T-helper 22 cell (primary cell): Measurements from ENCODE around the gene ZBTB47.

Experiments used
- DNase-seq: peaks from one replicate; pipeline ENCODE4 v3.0.0-alpha.2; 2020; ENCODE audit warnings: low read depth

Gene ZBTB47

DNA sequence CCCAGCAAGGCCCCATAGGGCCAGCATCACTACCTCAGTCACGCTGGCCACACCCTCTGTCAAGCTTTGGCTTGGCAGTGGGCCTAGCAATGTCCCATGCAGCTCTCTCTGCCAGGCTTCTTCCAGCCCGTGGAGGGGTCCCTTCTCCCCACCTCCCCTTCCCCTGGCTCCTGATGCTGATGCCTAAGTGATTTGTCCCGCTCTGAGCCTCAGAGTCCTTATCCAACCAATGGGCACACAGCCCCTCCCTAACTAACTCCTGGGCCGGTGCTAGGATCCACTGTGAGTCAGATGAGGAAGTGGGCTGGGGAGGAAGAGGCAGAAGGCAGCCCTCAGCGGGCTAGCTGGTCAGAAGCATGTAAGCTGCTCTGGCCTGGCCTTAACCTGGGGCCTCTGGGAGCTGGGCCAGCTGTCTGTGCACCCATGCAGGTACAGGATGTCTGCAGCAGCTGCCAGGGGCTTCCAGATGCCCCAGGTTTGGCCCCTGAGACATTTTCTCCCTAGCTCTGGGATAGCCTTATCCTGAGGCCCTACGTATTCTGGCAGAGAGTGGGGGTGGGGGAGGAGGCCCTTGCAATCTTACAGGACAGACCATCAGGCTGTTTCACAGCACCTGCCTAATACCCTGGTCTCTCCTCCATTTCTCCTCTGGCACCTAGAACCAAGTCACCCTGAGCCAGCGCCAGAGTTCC is 740 bp upstream of the ZBTB47 start:
- no peak for DNase-seq

DNA sequence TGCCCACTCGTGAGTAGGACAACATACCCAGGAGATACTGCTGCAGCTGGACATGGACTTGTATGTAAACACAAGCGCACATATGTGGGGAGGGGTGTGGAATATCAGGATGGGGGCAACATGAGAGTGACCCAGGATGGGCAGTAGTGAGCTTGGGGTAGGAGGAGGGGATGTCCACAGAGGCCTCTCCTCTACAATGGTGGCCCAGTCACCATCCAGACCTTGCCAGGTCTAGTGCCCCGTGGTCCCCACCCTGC is 266 bp upstream of the ZBTB47 start:
- DNase-seq: no peak

DNA sequence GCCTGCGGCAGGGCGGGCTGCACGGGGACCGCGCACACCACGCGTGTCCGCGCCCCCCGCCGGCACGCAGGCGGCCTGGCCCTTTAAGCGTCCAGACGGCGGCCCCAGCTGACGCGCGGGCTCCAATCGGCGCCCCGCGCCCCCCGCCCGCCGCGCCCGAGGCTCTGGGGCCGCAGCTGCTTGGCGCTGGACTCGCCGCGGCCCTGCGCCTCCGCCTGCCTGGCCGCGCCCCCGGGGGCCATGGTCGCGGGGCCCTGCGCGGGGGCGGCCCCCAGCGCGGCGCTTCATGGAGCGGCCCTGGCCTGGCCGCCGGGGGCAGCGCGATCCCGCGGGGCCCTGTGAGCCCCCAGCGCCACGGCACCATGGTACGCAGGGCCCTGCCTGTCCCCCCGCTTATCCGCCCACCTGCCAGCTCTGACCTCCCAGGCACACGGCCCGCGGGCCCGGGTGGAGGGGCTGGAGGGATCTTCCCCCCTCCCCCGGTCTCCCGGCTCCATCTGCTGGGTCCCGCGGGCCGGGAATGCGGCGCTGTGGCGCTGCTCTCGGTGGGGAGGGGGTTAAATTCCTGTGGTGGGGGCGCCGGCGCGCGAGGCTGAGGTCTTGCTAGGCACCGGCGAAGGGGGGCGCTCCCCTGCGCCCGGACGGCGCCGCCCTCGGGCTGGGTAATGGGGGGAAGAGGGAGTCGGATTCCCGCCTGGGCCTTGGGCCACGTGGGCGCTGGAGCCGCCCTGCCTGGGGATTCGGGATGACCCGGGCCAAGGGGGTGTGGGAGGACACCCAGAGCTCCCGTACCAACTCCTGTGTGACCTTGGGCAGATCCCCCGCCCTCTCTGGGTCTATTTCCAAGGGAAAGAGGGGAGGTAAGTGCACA is 1.1 kb downstream of the ZBTB47 start:
- no peak for DNase-seq

DNA sequence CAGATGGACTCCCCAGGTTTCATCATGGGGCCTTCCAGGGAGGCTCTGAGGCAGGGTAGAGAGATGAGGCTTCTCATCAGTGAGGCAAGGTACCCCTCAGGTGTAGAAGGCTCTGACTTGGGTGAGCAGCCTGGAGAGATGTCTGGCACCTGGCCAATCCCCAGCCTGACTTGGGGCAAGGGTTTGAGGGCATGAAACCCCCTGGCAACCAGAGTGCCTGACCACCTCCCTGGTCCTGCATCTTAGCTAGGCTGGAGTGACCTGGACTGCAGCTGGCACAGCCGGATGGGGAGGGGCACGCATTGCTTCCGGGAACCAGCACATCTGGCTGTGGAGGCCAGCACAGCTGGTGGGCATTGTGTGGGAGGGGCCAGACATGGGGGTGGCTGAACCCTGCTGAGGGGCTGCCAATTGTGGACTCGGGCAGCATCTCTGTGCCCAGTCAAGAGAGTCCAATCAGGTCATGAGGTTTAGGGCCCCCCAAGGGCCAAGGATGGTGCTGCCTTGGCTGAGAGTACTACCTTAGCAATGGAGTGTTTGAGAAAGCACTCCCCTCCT is 1.9 kb downstream of the ZBTB47 start:
- no peak for DNase-seq

DNA sequence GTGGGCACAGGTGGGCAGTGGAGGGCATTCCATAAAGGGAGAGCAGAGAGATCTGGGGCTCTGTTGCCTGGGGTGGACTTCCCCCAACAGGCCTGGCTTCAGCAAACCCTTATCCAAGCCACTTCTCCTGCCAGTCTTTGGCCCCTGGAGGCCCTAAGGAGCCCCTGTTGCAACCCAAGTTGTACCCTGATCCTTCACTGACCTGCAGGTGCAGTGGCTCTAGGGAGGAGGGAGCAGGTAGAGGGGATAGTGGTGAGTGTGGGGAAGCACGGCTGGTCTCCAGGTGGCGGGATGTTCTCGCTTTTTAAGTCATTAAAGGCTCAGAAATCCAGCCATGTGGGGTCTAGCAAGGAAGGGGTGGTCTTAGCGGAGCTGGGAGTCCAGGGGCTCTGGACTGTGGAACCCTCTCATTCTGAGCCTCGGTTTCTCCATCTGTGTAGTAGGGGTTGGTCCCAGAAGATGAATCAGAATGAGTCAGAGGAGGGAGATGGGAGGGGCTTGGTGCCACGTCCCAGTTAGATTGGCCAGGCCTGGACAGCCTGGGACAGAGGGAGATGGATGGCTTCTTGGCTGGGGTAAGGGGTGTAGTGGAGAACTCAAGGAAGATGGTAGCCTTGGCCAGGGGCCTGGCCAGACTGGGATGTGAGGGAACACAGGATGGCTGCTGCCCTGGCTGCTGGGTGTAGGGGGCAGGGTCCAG is 2.6 kb downstream of the ZBTB47 start:
- DNase-seq: no peak

DNA sequence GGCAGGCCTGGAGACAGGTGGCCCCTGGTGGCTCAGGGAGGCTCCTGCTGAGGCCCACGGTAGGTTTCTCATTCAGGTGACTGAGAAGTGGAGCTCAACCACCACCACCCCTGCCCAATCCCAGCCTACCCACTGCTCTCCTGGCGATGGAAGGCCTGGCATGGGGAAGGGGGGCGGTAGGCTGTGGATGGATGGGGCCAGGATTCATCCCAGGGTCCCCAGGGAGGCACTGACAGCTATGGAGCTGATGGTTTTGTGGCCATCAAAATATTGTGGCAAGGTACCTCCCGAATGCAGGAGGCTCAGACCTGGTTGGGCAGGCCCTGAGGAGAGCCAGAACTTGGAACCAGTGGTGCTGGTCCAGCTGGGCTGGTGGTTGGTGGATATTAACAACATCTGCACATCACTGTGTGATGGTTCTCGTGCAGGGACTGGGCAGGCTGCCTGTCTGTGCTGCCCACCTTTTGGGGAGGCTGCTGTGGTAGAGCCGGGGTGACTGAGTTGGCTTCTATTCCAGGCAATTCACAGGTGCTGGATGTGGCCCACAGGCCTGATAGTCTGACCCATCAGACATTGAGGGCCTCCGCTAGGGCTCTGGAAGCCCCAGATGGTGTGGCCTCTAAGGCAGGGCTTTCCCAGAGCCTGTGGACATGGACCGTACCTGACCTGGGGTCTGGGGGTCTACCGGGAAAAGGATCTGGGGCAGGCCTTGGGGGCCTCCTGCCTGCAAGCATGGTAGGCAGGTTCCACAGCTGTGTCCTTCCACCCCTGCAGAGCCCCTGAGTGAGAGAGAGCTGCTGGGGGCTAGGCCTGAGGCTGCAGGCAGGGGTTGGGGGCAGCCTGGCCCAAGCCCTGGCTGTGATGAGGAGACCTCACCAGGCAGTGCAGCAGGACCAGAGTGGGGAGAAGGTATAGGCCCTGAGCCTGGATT is 3.4 kb downstream of the ZBTB47 start:
- DNase-seq: no peak

DNA sequence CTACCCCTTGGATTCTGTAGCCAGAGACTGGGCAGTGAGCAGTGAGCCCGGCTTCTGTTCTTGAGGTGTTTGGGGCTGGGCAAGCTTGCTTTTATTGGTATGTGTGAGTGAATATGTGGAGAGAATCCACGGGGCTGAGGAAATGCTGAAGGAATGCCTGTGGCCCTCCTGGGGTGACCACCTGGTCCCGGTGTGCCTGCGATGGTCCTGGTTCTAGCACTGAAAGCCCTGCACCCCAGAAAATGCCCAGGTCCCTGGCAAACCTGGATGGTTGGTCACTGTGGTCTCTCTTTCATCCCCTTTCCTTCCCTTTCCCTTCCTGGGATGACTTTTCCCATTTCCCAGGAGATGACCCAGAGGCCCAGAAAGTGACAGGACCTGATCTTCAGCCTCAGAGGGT is 4.2 kb downstream of the ZBTB47 start:
- no peak for DNase-seq

DNA sequence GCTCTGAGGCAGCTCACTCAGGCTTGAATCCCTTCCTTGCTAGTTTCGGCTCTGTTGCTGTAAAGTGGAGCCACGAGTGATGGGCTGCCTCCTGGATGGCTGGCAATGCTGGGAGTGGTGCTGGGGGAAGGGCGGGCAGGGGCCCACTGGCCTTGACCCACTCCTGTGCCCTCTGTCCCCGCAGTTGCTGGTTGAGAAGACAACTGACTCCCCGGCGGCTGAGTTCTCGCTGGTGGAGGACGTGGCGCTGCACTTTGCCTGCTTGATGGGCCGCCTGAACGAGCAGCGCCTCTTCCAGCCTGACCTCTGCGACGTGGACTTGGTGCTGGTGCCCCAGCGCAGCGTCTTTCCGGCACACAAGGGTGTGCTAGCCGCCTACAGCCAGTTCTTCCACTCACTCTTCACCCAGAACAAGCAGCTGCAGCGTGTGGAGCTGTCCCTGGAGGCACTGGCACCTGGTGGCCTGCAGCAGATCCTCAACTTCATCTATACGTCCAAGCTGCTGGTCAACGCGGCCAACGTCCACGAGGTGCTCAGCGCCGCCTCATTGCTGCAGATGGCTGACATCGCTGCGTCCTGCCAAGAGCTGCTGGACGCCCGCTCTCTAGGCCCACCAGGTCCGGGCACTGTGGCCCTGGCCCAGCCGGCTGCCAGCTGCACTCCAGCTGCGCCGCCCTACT is 4.7 kb downstream of the ZBTB47 start:
- DNase-seq: no peak

DNA sequence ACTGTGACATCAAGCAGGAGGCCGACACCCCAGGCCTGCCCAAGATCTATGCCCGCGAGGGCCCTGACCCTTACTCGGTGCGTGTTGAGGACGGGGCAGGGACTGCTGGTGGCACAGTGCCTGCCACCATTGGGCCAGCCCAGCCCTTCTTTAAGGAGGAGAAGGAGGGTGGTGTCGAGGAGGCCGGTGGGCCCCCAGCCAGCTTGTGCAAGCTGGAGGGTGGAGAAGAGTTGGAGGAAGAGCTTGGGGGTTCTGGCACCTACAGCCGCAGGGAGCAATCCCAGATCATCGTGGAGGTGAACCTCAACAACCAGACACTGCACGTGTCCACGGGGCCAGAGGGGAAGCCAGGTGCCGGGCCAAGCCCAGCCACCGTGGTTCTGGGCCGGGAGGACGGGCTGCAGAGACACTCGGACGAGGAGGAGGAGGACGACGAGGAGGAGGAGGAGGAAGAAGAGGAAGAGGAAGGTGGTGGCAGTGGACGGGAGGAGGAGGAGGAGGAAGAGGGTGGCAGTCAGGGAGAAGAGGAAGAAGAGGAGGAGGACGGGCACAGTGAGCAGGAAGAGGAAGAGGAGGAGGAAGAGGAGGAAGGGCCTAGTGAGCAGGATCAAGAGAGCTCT is 5.4 kb downstream of the ZBTB47 start:
- DNase-seq: no peak

DNA sequence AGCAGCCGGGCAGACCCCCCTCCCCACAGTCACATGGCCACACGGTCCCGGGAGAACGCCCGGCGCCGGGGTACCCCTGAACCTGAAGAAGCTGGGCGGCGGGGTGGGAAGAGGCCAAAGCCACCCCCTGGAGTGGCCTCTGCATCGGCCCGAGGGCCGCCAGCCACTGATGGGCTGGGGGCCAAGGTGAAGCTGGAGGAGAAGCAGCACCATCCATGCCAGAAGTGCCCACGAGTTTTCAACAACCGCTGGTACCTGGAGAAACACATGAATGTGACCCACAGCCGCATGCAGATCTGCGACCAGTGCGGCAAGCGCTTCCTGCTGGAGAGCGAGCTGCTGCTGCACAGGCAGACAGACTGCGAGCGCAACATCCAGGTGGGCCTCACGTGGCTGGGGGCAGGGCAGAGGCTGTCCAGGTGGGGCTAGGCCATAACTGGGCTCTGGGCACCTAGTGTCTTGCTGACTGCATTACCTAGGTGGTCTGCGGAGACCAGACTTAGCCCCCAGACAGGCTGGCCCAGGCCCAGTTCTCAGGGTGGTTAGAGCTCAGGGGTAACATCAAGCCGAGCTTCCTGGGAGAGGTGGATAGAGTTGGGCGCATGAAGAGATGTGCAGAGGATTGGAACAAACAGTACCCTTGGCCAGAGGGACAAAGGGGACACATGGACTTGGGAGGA is 6.1 kb downstream of the ZBTB47 start:
- DNase-seq: no peak

DNA sequence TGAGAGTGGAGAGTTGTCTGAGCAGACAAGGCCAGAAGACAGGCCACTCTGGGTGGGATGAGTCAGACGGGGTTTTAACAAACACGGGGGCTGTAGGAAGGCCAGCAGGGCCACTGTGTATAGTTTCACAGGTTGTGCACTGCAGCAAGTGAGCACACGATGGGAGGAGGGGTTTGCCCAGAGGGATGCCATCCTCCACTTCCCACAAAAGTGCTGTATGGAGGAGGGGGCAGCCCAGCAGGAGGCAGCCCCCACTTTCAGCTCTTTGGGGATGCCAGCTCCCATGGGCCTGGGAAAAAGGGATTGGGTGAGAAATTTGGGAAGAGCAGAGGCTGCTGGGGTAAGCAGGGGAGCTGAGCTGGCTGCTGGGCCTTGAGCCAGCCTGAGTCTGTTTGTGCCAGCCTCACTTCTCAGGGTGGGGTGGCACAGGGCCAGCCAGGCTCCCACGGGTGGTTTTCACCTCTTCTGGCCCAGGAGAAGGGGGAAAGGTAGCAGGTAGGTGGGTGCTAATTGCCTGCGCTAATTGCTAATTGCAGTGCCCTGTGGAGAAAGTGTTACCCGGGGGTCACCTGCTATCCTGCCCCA is 6.7 kb downstream of the ZBTB47 start:
- no peak for DNase-seq

DNA sequence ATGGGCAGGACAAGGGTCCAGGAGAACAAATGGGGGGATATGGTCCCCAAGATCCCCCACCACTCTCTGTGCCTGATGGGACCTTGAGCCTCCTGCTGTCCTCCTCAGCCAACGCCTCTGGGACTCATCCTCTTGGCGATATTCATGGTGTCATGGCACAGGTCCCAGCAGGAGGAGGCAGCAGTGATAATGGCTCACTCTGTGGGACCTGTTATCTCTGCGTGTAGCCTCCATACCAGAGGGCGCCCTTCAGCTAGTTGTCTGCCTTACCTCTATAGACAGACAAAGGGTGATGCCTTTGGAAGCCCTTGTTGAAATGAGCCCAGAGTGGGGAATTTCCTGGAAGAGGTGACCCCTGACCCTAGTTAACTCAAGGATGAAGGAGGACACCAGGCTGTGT is 7.4 kb downstream of the ZBTB47 start:
- DNase-seq: no peak

DNA sequence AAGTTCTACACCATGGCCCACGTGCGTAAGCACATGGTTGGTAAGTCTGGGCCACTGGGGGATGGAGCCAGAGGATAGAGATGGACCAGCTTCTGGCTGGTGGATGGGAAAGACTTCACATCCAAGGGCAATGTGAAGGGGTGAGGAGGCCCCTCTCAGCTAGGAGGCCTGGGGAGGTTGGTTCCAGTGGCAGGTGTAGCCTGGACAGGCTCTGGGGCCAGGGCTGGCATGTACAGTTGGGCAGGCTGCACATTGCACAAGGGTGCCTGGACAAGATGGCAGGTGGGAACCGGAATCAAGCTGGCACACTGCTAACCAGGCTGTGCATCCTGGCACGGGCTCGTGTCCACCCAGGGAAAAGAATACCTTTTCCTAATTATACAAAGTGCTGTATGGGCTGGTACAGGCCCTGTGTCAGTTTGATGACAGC is 8.1 kb downstream of the ZBTB47 start:
- no peak for DNase-seq

DNA sequence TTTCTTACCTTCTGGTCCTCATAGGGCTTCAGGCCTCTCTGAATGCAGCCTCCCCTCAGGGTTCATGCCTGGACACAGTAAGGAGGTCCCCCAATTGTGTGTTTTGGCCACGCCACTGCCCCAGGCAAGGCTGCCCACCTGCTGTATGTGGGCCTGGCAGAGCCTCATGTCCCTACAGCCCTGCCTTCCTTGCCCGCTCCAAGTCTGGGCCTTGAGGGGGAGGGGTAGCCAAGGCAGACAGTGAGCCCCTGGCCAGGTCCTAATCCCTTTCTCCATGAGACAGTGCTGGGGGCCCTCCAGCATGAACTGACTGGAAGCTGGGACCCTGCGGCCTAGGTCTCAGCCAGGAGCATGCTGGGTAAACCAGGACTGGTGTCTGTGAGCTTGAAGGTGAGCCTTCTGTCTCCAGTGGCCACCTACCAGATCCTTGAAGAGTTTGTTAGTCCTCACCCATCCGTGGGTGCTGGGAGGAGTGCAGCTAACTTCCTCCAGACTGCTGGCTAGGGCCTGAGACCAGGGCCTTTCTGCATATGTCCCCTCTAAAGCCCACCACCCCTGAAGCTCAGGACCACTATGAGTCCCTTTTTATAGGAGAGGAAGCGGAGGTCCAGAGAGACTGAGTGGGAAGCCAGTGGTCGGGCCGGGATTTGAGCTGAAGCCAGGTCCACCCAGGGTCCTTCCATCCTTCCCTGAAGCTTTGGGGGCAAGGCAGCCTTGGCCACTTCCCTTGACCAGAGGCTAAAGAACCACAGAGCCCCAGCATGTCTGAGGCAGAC is 8.7 kb downstream of the ZBTB47 start:
- DNase-seq: no peak

DNA sequence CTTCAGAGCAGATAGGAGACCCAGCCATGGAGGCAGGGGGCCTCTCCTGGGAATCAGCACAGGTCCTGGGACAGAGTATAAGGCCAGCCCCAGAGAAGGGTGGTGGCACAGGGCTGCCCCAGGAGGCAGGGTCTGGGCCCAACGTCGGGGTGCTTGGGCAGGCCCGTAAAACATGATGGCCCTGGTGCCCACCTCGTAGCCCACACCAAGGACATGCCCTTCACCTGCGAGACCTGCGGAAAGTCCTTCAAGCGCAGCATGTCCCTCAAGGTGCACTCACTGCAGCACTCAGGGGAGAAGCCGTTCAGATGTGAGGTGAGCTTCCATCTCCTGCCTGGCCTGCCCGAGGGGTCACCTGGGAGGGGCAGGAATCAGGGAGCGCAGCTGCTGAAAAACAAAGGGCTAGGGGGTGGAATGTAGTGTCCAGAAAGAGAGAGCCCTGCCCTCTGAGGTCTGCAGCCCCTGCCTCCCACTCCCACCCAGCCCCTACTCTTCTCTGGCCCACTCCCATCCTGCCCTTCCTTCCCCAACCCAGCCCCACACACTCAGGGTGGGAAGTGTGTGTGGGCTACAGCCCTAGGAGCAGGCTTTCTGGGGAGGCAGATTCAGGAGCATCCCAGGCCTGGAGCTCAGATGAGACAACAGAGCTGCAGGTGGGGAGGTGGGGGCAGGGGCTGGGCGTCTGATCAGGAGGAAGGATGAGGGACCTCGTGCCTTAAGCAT is 9.5 kb downstream of the ZBTB47 start:
- no peak for DNase-seq

DNA sequence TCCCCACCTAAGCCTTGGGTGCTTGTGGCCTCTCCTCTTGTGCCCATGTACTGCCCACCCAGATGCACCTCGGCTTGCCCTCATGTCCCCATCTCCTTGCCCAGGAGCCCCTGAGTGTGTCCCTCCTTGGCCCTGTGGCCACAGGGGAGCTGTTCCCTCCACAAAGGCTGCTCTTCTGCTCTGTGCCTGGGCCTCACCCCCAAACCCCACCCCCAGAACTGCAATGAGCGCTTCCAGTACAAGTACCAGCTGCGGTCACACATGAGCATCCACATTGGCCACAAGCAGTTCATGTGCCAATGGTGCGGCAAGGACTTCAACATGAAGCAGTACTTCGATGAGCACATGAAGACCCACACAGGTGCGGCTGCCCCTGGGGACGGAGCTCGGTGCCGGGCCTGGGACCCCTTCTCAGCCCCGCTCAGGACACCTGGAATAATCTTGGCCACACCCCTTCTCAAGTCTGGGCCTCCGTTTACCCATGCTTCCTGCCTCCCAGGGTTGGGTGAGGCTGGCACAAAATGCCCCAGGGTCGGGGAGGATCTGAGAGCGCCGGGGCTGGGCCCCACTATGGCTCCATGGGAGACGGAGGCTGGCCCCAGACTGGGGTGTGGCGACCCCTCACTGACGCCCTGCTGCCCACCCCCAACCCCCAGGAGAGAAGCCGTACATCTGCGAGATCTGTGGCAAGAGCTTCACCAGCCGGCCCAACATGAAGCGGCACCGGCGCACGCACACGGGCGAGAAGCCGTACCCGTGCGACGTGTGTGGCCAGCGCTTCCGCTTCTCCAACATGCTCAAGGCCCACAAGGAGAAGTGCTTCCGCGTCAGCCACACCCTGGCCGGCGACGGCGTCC is 10.3 kb downstream of the ZBTB47 start:
- no peak for DNase-seq

DNA sequence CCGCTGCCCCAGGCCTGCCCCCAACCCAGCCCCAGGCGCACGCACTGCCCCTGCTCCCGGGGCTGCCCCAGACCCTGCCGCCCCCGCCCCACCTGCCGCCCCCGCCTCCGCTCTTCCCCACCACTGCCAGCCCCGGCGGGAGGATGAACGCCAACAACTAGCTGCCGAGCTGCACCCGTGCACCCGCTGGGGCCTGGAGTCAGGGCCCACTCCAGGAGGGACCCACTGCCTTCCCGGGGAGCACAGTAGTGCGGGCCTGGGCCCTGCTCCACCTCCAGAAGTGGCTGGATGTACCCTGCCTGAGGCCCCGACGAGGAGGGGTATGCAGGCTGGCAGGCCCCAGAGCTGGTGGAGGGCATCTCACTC is 10.9 kb downstream of the ZBTB47 start:
- DNase-seq: no peak
